K562 (cell line): ENCODE measurements around the gene TMBIM4.

ENCODE experiments used
- EZH2 ChIP-seq: IDR thresholded peaks from 2 replicates; pipeline ENCODE4 v1.6.1; 2012; ENCODE audit warnings: low read depth, mild to moderate bottlenecking, inconsistent platforms, low read length, borderline replicate concordance
- SREBF2 ChIP-seq: sonication (generic); formaldehyde crosslinking; IDR thresholded peaks from 2 replicates; pipeline ENCODE4 v1.4.0; 2020; ENCODE audit warnings: mild to moderate bottlenecking, missing genetic modification reagents
- UBTF ChIP-seq, 2 experiments: IDR thresholded peaks; 2 replicates each; pipeline ENCODE4 v1.6.1; 2012; ENCODE audit warnings: improper control_type of control experiment in 2 of 2, low read depth in 2 of 2, low read length in 2 of 2, borderline replicate concordance in 1 of 2
- ZEB2 ChIP-seq: fragments of 450-650 bp; IDR thresholded peaks from 2 replicates; pipeline ENCODE4 v1.6.1; 2016

- TF ChIP-seq SREBF2 (no peak), UBTF (IDR thresholded peaks at IDR 0.05; ENCODE audit: borderline replicate concordance in 1 of 2, low read depth in 2 of 2, low read length in 2 of 2) (no peak), EZH2 (no peak), ZEB2 (no peak)
Measured at GRCh38 chr12:66111605-66112004, 58.2 kb downstream of the TMBIM4 start.
